Memory B cell (primary cell): ENCODE data around the gene UNC13B.
A peak's percentile ranks its signal among the peaks of the same experiment; 100 is the strongest.
"Not testable (repeated sequence)": the region's sequence is repeated elsewhere in the genome, so short reads cannot be mapped to it uniquely, and the experiment has no call there.

Experiments used
- ATAC-seq: fragments of 150-1000 bp; cut with Tn5 transposase; 2 replicates; pipeline ENCODE4 v1.10.0; 2021; ENCODE audit warnings: low read depth, mild to moderate bottlenecking, moderate library complexity
- DNase-seq, 2 donors: peaks; one replicate each; pipeline ENCODE4 v3.0.0; 2022; ENCODE audit warnings: low spot score in 2 of 2
- H3K27ac Mint-ChIP-seq: one replicate; pipeline ENCODE4 v1.8.0; 2022; ENCODE audit warnings: mild to moderate bottlenecking, moderate library complexity, mixed read lengths
- H3K27me3 Mint-ChIP-seq: one replicate; pipeline ENCODE4 v1.8.0; 2022; ENCODE audit warnings: mixed read lengths
- H3K36me3 Mint-ChIP-seq: one replicate; pipeline ENCODE4 v1.8.0; 2022; ENCODE audit warnings: mild to moderate bottlenecking, mixed read lengths
- H3K4me1 Mint-ChIP-seq: one replicate; pipeline ENCODE4 v1.8.0; 2022; ENCODE audit warnings: mixed read lengths
- H3K4me3 Mint-ChIP-seq: one replicate; pipeline ENCODE4 v1.8.0; 2022; ENCODE audit warnings: mild to moderate bottlenecking, moderate library complexity, mixed read lengths
- H3K9me3 Mint-ChIP-seq: one replicate; pipeline ENCODE4 v1.8.0; 2022; ENCODE audit warnings: mixed read lengths

UNC13B gene

GRCh38 chr9:35226651-35227050 is 64.8 kb downstream of the UNC13B start:
- no peaks in the 10 kb centered on the region for H3K36me3 Mint-ChIP-seq
- ATAC-seq (no peak), DNase-seq (no peak)
- H3K4me3 Mint-ChIP-seq = no peak overlapping the region
- peaks cover 5% of the 10 kb centered on the region for H3K27me3 Mint-ChIP-seq
- H3K4me1 Mint-ChIP-seq = no peaks in the 10 kb centered on the region
- H3K9me3 Mint-ChIP-seq = peaks cover 2% of the 10 kb centered on the region
- H3K27ac Mint-ChIP-seq = no peak overlapping the region

DNA sequence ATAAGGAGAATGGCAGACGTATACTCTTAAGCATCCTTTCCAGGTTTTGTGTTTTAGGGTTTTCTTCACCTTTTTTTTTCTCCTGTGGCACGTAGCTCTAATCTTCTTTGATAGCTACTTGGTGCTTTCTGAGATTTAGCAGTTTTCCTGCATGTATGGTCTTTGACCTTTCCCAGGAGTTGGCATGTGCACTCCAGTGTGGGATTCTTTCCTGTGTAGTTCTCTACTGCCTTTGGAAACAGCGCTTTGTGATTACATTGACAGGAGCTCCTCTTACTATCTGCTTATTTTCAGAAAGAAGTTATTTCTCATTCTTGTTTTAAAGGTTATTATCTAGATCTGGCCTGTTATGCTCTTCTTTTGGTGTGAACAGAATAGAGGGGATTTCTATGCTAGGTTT is 65.5 kb downstream of the UNC13B start:
- no peaks in the 10 kb centered on the region for H3K4me1 Mint-ChIP-seq
- H3K27me3 Mint-ChIP-seq = peaks cover 7% of the 10 kb centered on the region
- no peak overlapping the region for H3K27ac Mint-ChIP-seq
- no peak overlapping the region for H3K4me3 Mint-ChIP-seq
- no peak for DNase-seq
- peaks cover 2% of the 10 kb centered on the region for H3K9me3 Mint-ChIP-seq
- no peaks in the 10 kb centered on the region for H3K36me3 Mint-ChIP-seq
- ATAC-seq = no peak

GRCh38 chr9:35229066-35229778 is 67.4 kb downstream of the UNC13B start:
- Mint-ChIP-seq H3K4me3 (no peak overlapping the region), H3K36me3 (no peaks in the 10 kb centered on the region), H3K27ac (no peak overlapping the region), H3K4me1 (no peaks in the 10 kb centered on the region), H3K27me3 (peaks cover 11% of the 10 kb centered on the region), H3K9me3 (no peaks in the 10 kb centered on the region)
- ATAC-seq = no peak
- no peak for DNase-seq

DNA sequence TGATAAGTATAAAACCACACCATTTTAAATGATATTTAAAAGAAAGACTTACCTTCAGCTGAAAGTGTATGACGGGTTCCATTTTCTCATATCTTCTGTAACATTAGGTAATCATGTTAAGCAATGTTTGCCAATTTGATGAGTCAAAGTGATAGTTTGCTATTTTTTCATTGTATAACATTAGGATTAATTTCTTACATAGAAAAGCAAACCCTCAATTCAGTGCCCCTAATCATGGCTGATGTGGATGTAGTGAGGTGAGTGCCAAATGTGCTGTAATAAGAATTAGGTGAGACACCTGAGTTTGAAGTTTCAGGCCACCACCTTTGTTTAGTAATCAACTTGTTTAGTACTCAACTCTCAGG is 68.0 kb downstream of the UNC13B start:
- H3K4me3 Mint-ChIP-seq = no peak overlapping the region
- no peak for DNase-seq
- ATAC-seq = no peak
- no peaks in the 10 kb centered on the region for H3K9me3 Mint-ChIP-seq
- H3K4me1 Mint-ChIP-seq = no peaks in the 10 kb centered on the region
- H3K27me3 Mint-ChIP-seq = peaks cover 11% of the 10 kb centered on the region
- H3K27ac Mint-ChIP-seq = no peak overlapping the region
- no peaks in the 10 kb centered on the region for H3K36me3 Mint-ChIP-seq

DNA sequence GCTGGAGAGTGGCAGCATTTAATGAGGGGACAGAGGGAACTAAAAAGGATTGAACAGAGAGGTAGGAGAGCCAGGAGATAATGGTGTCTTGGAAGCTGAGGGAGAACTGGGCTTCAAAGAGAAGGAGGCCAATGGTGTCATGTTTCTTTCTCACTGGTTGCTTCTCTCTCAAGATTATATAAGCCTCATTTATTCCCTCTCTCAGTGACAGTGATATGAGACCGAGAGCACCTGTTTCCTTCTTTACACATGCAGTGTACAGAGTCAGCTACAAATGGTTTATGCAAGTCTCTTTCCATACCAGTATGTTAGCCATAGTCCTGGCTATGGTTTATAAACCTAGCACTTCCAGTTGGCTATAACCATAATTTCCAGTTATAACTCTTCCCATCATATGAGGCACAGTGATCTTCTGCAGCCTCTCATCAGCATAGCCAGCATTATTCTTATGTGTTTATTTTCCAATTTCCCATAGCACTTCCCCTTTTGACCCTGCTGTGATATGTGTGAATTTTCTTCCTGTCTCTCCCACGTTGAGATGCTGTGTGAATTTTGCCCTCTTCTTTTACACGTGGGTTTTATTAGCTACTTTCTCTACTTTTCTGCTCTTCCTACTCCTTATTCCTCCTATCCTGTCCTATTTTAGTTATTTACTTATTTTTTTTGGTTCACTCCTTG is 71.2 kb downstream of the UNC13B start:
- Mint-ChIP-seq H3K9me3 (no peaks in the 10 kb centered on the region), H3K36me3 (no peaks in the 10 kb centered on the region), H3K4me1 (no peaks in the 10 kb centered on the region), H3K4me3 (no peak overlapping the region), H3K27ac (no peak overlapping the region), H3K27me3 (peaks cover 14% of the 10 kb centered on the region)
- ATAC-seq (no peak), DNase-seq (no peak)

- Mint-ChIP-seq H3K27me3 (peaks cover 19% of the 10 kb centered on the region), H3K36me3 (peaks cover 3% of the 10 kb centered on the region), H3K4me1 (no peaks in the 10 kb centered on the region), H3K27ac (no peak overlapping the region), H3K4me3 (no peak overlapping the region), H3K9me3 (peaks cover 3% of the 10 kb centered on the region)
- ATAC-seq (no peak), DNase-seq (no peak)
Observed at GRCh38 chr9:35236692-35237091, 74.9 kb downstream of the UNC13B start.

DNA sequence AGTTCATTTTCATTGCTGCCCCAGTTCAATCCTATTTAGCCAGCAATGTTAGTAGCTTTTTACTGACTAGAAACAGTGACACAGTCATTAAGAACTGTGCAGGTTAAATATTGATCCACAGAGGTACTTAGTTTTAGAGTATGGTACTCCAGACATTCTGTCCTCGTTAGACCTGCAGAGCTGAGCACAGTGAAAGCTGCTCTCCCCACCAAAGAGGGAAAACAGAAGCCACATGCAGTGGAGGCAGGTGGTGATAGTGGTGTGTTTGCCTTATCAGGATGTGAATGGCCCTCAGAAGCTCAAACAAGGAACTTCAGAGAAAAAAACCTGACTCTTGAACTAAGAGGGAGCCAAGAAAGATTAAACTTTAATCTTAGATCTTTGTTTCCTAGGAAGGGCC is 75.5 kb downstream of the UNC13B start:
- H3K4me3 Mint-ChIP-seq = no peak overlapping the region
- peaks cover 20% of the 10 kb centered on the region for H3K27me3 Mint-ChIP-seq
- ATAC-seq (no peak), DNase-seq (no peak)
- no peak overlapping the region for H3K27ac Mint-ChIP-seq
- peaks cover 3% of the 10 kb centered on the region for H3K9me3 Mint-ChIP-seq
- no peaks in the 10 kb centered on the region for H3K4me1 Mint-ChIP-seq
- peaks cover 3% of the 10 kb centered on the region for H3K36me3 Mint-ChIP-seq

DNA sequence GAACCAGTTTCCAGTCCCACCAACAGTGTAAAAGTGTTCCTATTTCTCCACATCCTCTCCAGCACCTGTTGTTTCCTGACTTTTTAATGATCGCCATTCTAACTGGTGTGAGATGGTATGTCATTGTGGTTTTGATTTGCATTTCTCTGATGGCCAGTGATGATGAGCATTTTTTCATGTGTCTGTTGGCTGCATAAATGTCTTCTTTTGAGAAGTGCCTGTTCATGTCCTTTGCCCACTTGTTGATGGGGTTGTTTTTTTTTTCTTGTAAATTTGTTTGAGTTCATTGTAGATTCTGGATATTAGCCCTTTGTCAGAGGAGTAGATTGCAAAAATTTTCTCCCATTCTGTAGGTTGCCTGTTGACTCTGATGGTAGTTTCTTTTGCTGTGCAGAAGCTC is 84.1 kb downstream of the UNC13B start:
- not testable (repeated sequence) for H3K9me3 Mint-ChIP-seq, H3K4me1 Mint-ChIP-seq, H3K27ac Mint-ChIP-seq, H3K4me3 Mint-ChIP-seq, ATAC-seq, H3K36me3 Mint-ChIP-seq, DNase-seq
- peaks cover 23% of the 10 kb centered on the region for H3K27me3 Mint-ChIP-seq

- Mint-ChIP-seq H3K9me3 (no peaks in the 10 kb centered on the region), H3K27ac (no peak overlapping the region), H3K4me3 (no peak overlapping the region), H3K4me1 (no peaks in the 10 kb centered on the region), H3K36me3 (no peaks in the 10 kb centered on the region), H3K27me3 (peaks cover 15% of the 10 kb centered on the region)
- DNase-seq (no peak), ATAC-seq (no peak)
Observed at GRCh38 chr9:35253075-35253474, 91.3 kb downstream of the UNC13B start.

DNA sequence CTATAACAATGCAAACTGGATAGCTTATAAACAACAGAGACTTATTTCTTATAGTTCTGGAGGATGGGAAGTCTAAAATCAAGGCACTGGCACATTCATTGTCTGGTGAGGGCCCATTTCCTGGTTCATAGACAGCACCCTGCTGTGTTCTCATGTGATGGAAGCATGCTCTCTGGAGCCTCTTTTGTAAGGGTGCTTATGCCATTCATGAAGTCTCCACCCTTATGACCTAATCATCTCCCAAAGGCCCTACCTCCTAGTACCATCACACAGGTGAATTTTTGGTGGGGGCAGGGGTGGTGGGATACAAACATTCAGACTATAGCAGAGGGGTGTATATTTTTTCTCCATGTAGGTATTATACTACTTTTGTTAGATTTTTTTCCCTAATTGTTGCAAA is 92.4 kb downstream of the UNC13B start:
- no peaks in the 10 kb centered on the region for H3K4me1 Mint-ChIP-seq
- no peaks in the 10 kb centered on the region for H3K9me3 Mint-ChIP-seq
- DNase-seq = no peak
- no peak for ATAC-seq
- no peak overlapping the region for H3K27ac Mint-ChIP-seq
- peaks cover 8% of the 10 kb centered on the region for H3K27me3 Mint-ChIP-seq
- no peak overlapping the region for H3K4me3 Mint-ChIP-seq
- no peaks in the 10 kb centered on the region for H3K36me3 Mint-ChIP-seq

- DNase-seq (no peak), ATAC-seq (no peak)
- H3K27me3 Mint-ChIP-seq = peaks cover 3% of the 10 kb centered on the region
- H3K27ac Mint-ChIP-seq = no peak overlapping the region
- H3K4me3 Mint-ChIP-seq = no peak overlapping the region
- no peaks in the 10 kb centered on the region for H3K36me3 Mint-ChIP-seq
- H3K4me1 Mint-ChIP-seq = no peaks in the 10 kb centered on the region
- no peaks in the 10 kb centered on the region for H3K9me3 Mint-ChIP-seq
Observed at GRCh38 chr9:35254984-35255857, 93.4 kb downstream of the UNC13B start.

DNA sequence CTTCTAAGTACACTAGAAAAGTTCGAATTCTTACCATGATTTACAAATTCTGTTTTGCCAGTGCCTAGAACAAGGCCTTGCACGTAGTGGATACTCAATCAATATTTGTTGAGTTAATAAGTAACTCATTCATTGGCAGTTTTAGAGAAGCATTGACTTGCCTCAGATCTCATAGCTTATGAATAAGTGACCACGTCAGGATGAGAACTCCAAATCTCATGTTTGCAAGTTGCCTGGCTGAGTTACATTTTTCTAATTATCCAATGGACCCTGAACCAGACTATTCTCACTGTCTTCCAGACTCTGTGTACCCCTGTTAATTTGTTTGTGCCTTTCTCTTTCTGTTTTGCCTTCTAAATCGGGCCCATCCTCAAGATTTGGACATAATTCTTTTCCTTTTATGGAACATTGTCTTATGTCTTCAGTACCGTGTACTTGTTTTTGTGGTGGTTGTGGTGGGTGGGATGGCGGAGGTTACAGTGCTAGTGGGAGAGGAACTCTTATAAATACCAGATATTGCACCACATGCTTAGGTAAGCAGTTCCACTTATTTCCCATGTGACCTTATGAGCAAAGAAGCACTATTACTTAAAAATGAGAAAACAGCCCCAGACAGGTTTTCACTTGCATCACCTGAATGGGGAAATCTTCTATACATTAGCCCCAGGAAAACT is 96.3 kb downstream of the UNC13B start:
- DNase-seq = no peak
- Mint-ChIP-seq H3K27me3 (peaks cover 1% of the 10 kb centered on the region), H3K36me3 (no peaks in the 10 kb centered on the region), H3K9me3 (no peaks in the 10 kb centered on the region), H3K4me1 (no peaks in the 10 kb centered on the region), H3K4me3 (no peak overlapping the region), H3K27ac (no peak overlapping the region)
- ATAC-seq = no peak

DNA sequence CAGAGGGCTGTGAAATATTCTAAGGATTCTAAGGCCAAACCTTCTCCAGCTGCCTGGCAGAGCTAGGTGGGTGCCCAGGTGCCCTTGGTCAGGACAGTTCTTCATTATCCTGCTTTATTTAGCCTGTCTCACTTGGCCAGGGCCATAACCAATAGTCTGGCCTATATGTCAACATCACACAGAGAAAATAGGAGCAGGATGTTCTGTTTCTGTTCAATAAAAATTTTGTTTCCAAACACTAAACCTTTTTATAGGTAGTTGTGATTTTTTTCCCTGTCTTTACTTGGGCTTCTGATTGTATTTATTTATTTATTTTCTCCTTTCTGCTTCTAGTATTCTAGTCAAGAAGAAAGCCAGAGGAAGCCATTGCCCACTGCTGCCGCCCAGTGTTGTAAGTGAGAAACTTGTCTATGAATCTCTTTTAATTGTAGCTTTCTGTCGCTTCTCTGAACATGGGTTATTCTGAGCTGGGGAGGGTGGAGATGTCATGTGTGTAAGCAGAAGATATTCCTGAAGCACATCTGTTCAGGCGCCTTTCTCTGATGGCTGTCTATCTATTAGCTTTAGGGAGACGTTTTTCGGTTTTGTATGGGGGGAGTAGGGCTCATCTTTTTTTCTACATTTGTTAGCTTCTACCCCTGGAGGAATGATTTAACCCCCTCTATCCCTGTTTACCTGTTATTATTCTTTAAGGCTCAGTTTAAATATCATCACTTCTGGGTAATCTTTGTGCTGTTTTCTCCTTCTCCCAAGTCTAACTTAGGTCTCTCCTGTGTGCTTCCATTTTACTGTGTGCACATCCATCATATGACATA is 97.1 kb downstream of the UNC13B start:
- ATAC-seq (peak; percentile 59), DNase-seq (peak; percentile 8 to 28)
- no peaks in the 10 kb centered on the region for H3K36me3 Mint-ChIP-seq
- H3K27me3 Mint-ChIP-seq = peaks cover 1% of the 10 kb centered on the region
- no peak overlapping the region for H3K27ac Mint-ChIP-seq
- no peak overlapping the region for H3K4me3 Mint-ChIP-seq
- H3K4me1 Mint-ChIP-seq = no peaks in the 10 kb centered on the region
- H3K9me3 Mint-ChIP-seq = no peaks in the 10 kb centered on the region
